ENCODE data around the gene MOV10L1.

DNA sequence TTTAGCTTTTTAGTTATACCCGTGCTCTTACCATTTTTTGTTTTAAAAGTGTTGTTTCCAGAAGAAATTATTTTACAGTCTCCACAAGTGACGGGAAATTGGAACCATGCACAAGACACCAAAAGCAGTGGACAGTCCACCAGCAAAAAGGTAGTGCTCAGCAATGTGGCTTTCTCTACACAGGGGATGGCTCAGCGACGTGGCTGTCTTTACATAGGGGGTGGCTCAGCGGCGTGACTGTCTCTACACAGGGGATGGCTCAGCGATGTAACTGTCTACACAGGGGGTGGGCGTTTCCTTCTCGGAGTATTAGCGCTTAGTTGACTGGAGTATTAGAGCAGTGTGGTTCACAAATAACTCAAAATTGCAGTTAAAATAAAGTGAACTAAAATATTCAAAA, 44.7 kb downstream of the MOV10L1 start:
- TF ChIP-seq, protein P1, sequence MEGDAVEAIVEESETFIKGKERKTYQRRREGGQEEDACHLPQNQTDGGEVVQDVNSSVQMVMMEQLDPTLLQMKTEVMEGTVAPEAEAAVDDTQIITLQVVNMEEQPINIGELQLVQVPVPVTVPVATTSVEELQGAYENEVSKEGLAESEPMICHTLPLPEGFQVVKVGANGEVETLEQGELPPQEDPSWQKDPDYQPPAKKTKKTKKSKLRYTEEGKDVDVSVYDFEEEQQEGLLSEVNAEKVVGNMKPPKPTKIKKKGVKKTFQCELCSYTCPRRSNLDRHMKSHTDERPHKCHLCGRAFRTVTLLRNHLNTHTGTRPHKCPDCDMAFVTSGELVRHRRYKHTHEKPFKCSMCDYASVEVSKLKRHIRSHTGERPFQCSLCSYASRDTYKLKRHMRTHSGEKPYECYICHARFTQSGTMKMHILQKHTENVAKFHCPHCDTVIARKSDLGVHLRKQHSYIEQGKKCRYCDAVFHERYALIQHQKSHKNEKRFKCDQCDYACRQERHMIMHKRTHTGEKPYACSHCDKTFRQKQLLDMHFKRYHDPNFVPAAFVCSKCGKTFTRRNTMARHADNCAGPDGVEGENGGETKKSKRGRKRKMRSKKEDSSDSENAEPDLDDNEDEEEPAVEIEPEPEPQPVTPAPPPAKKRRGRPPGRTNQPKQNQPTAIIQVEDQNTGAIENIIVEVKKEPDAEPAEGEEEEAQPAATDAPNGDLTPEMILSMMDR (IDR thresholded peaks at IDR 0.05; ENCODE audit: low read depth, low read length): no peak
- no peak for TF ChIP-seq EZH2phosphoT487 (IDR thresholded peaks at IDR 0.05; ENCODE audit: low read depth)
